Skeletal muscle cell (primary cell): ENCODE measurements around the gene STX7.
"Not testable (repeated sequence)": the region's sequence is repeated elsewhere in the genome, so short reads cannot be mapped to it uniquely, and the experiment has no call there.

Experiments
- DNase-seq: peaks from one replicate; pipeline ENCODE4 v3.0.0-alpha.2; 2010; ENCODE audit warnings: low read depth
- H3K4me3 ChIP-seq: 2 replicates; pipeline ENCODE4 v1.5.1; 2011; ENCODE audit warnings: low read depth, mild to moderate bottlenecking, control low read depth, low read length, moderate library complexity

Gene STX7

GRCh38 chr6:132512638-132513632 is at the start of gene STX7:
Gene STX7 (minus strand): TSS chr6:132513116. CDS start chr6:132503530, 9,586 bp downstream.
- DNase-seq = peak; percentile 47
- peak within 1 kb of the TSS; percentile 83 for H3K4me3 ChIP-seq

DNA sequence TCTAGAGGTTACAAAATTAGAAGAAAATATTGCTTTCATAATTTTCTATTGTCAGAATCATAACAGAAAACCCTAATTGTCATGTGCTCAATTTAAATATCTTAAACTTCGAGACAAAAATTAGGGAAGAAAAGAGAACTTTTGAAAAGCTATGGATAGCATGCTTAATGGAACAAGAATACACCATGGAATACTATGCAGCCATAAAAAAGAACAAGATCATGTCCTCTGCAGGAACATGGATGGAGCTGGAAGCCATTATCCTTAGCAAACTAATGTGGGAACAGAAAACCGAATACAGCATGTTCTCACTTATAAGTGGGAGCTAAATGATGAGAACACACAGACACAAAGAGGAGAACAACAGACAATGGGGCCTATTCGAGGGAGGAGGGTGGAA is 47.2 kb upstream of the STX7 start:
- DNase-seq, H3K4me3 ChIP-seq: not testable (repeated sequence)

DNA sequence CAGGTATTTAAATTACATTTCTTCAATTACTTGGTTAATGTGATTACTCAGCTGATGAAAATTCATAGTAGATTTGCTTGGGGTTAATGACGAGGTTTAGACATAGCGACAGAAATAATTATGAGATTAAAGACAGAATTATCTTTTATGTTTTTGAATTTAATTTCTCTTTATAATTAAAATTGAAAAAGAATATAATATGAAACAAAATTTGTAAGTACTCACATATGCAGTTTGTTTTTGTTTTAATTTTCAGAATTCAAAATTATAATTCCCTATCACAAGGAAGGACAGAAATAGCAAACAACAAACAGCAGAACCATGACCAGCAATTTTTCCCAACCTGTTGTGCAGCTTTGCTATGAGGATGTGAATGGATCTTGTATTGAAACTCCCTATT is 39.5 kb upstream of the STX7 start, which contains the start of gene TAAR8:
Gene TAAR8, plus strand, starts transcription at position 301 of the 400 bp plus-strand sequence. Its CDS starts 21 bp downstream, at position 322.
- DNase-seq = no peak
- H3K4me3 ChIP-seq = no peak within 1 kb of the TSS

- no peak for DNase-seq
- no peak overlapping the region for H3K4me3 ChIP-seq
Measured at GRCh38 chr6:132551214-132551613, 38.3 kb upstream of the STX7 start.

DNA sequence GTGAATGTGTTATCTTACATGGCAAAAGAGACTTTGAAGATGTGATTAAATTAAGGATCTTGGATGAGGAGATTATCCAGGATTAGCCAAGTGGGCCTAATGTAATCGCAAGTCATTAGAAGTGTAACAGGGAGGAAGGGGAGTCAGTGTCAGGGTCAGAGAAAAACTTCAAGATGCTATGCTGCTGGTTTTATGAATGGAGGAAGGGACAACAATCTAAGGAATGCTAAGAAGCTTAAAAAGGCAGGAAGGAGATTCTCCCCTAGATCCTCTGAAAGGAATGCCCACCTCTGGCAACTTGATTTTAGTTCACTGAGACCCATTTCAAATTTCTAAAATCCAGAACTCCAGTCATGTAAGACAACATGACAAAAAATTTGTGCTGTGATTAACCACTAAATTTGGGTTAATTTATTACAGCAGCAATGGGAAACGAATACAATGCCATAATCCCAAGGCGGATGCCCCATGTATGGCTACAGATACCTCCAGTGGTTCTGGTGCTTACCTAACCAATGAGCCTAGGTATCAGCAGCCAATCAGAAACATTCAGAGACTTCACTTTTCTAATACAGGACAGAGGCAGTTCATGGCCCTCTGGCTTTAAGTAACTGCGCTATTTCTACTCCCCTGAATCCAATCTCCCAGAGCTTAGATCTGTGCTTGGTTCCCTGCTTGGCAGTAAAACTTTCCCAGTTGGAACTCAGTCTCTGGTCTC is 36.0 kb upstream of the STX7 start:
- H3K4me3 ChIP-seq = no peak overlapping the region
- DNase-seq = no peak

GRCh38 chr6:132544826-132545225 is 31.9 kb upstream of the STX7 start:
- H3K4me3 ChIP-seq = no peak overlapping the region
- no peak for DNase-seq

GRCh38 chr6:132537977-132538376 is 25.1 kb upstream of the STX7 start, which contains the start of gene TAAR9:
Gene TAAR9 (plus strand): TSS chr6:132538277. CDS start chr6:132538290, 13 bp downstream.
- DNase-seq = no peak
- H3K4me3 ChIP-seq = no peak within 1 kb of the TSS

DNA sequence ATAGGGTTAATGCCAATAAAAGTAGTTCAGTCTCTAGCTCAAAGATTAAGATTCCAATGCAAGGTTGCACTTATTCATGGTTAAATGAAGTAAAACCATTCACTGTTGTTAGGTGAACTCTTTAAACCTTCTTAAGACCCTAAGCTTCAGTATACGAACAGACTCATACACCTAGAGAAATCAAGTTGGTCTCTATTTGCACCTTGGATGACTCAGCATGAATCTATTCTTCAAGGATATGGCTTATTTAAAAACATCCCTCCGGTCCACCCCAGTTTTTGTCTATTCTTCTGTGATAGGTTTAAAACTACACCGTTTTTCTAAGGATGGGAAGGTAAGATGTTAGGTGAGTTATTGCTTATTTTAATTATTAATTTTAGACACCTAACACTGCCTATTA is 24.2 kb upstream of the STX7 start:
- no peak for DNase-seq
- H3K4me3 ChIP-seq = no peak overlapping the region

DNA sequence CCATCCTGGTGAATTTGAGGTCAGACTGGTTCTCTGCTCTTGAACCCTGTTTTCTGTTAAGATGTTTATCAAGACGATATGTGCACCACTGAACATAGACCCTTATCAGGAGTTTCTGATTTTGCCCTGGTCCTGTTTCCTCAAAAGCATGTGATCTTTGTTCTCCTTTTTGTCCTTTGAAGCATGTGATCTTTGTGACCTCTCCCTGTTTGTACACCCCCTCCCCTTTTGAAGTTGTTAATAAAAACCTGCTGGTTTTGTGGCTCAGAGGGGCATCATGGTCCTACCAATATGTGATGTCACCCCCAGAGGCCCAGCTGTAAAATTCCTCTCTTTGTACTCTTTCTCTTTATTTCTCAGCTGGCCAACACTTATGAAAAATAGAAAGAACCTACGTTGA is 21.6 kb upstream of the STX7 start:
- H3K4me3 ChIP-seq, DNase-seq: not testable (repeated sequence)

GRCh38 chr6:132530293-132530974 is 17.5 kb upstream of the STX7 start:
- H3K4me3 ChIP-seq = no peak overlapping the region
- no peak for DNase-seq

DNA sequence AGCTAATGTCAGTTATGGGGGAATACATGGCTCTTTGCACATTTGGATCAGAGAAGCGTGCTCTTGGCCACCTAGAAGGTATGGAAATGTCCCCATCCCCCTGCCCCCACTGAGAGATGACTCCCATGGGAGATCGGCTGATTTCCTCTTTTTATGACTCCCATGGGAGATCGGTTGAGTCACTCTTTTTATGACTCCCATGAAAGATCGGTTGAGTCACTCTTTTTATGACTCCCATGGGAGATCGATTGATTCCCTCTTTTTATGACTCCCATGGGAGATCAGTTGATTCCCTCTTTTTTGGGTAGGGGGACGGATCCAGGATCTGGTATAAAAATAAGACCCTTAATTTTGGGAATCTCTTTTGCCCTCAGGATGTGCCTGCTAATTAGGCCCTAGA is 14.9 kb upstream of the STX7 start:
- no peak for DNase-seq
- H3K4me3 ChIP-seq = no peak overlapping the region

GRCh38 chr6:132526461-132526860 is 13.5 kb upstream of the STX7 start:
- no peak overlapping the region for H3K4me3 ChIP-seq
- DNase-seq = no peak

GRCh38 chr6:132525866-132526265 is 12.9 kb upstream of the STX7 start:
- DNase-seq = no peak
- H3K4me3 ChIP-seq = no peak overlapping the region

- no peak for DNase-seq
Measured at GRCh38 chr6:132524646-132525045, 11.7 kb upstream of the STX7 start.

GRCh38 chr6:132520953-132521352 is 8.0 kb upstream of the STX7 start:
- DNase-seq = no peak
- no peak overlapping the region for H3K4me3 ChIP-seq

More at GRCh38 chr6:132524646-132525045, 11.7 kb upstream of the STX7 start:
- H3K4me3 ChIP-seq = no peak overlapping the region

DNA sequence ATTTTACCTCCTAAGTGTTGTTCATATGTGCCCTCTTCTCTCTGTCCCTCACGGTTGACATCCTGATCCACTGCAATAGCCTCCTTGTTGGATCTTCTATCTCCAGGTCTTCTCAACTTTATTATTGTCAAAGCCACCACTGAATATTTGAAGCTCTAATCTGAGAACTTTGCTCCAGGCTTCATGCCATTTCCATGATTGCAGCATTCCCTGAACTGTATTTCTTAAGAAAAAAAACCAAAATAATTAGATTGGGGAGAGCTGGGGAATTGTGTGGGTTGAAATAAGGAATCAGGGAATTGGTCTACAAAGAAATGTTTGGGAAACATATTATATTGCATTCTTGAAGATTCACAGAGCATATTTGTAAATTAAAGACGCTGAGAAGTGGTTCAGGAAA is 2.5 kb upstream of the STX7 start:
- no peak for DNase-seq
- no peak overlapping the region for H3K4me3 ChIP-seq

DNA sequence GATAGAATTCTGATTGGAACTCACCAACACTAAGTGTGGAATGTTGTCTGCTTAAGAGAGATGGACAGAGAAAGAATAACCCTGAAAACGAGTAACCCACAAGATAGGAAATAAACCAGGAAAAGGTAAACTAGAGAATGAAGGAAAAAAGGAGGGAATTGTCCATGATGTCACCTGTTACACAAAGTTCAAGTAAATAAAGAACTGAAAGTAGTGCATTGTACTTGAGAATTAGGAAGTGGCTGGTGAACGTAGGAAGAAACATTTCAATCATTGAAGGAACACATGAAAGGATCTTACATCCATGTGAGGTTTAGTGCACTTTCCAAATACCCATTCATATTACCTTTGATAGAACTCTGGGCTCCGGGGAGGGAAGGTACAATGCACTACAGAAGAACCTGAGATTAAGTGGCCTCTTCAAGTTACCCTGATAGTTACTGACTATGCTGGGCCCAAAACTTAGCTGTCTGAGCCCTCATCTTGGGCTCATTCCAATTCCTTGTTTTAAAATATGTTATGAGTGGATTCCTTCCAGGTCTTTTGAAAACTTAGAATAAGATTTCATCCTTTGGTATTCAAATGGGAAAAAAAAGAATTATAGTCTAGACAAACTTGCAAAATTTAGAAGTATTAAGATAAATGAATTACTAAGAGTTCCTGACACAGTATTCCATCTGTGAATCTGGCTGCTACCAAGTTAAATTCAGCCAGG is 1.1 kb upstream of the STX7 start:
- H3K4me3 ChIP-seq = no peak overlapping the region
- DNase-seq = no peak

DNA sequence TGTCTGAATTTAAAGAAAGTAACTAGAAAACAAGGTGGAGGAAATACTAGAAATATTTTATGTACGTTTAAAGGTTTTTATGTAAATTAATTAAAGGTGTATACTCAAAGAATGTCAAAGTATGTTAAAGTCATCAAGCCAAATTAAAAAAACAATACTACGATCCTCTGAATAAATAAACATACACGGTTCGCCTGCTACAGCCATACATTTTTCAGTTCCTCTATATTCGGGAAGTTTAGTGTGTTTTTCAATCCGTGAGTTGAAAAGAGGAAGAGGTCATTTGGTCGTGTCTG is 626 bp downstream of the STX7 start:
- H3K4me3 ChIP-seq = peak overlapping the region; percentile 83
- DNase-seq = no peak

DNA sequence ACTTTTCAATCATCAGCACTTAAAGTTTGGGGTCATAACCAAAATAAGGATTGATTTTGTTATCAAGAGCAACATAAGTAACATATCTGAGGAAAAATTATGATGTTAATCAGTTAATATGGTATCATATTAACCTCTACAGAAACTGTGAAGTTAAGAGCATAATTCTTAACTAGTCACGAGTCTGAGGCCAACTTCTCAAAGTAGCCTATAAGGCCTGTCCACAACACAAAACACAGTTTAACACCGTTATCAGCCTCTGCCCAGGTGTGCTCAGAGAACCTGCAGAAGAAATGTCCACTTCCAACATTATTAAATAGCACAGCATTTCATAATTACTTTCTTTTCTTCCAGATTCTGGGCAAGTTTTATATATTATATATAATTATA is 1.1 kb downstream of the STX7 start:
- peak overlapping the region; percentile 83 for H3K4me3 ChIP-seq
- DNase-seq = no peak
